Measurements from ENCODE around the gene PAPPA. TPM values are rescaled to one million over a fixed set of nuclear protein-coding genes. Genes with fewer than 3 reads are reported as not detected.

PAPPA gene
- total RNA-seq, 1 experiment from 2014 or later, result 0.05 TPM

- no peaks in the 10 kb centered on the region for H3K79me2 ChIP-seq (ENCODE audit: insufficient read depth, low read length)
- H3K27ac ChIP-seq (ENCODE audit: low read depth, low read length), result no peak overlapping the region
- no peaks in the 10 kb centered on the region for H3K36me3 ChIP-seq (ENCODE audit: control insufficient read depth in 1 of 2, insufficient read depth in 2 of 2, low read length in 2 of 2)
- H3K9me2 ChIP-seq (ENCODE audit: insufficient read depth), result no peaks in the 10 kb centered on the region
- ChIA-PET POLR2A (no interaction called here), RAD21 (ENCODE audit: low non-redundant PET in 1 of 2, low total read pairs in 2 of 2, uncharacterized antibody in 2 of 2, unreplicated experiment in 2 of 2) (no interaction called here), CTCF (no interaction called here)
- no peak overlapping the region for H3K4me2 ChIP-seq (ENCODE audit: low read length)
- no peak overlapping the region for H3K4me3 ChIP-seq (replicated peaks in 1 of 2; ENCODE audit: low read depth in 1 of 2, low read length in 2 of 2)
- H3K4me1 ChIP-seq (ENCODE audit: control insufficient read depth in 1 of 2, insufficient read depth in 2 of 2, low read length in 2 of 2), result no peaks in the 10 kb centered on the region
- H3K9me3 ChIP-seq (ENCODE audit: control insufficient read depth in 1 of 2, insufficient read depth in 1 of 2, low read depth in 1 of 2, low read length in 2 of 2), result no peaks in the 10 kb centered on the region
- intact Hi-C loops (cut with micrococcal nuclease), result no loop called here
- TF ChIP-seq FOSL1 (IDR thresholded peaks at IDR 0.05; ENCODE audit: low read depth), result no peak
- no peak for TF ChIP-seq EZH2phosphoT487 (IDR thresholded peaks at IDR 0.05; ENCODE audit: borderline replicate concordance)
- no peak overlapping the region for H2AFZ ChIP-seq (ENCODE audit: low read depth, low read length, poor library complexity, severe bottlenecking)
- no TSS peak for BruUV-seq (replicated peaks)
- ATAC-seq (no peak), DNase-seq (ENCODE audit: low read depth, low spot score) (no peak)
- H4K20me1 ChIP-seq (ENCODE audit: insufficient read depth), result no peaks in the 10 kb centered on the region
- peaks cover 37% of the 10 kb centered on the region for H3K27me3 ChIP-seq (ENCODE audit: insufficient read depth, low read length)
- H3K9ac ChIP-seq (ENCODE audit: low read length), result no peak overlapping the region
Observed at GRCh38 chr9:116172216-116172615, 18.6 kb downstream of the PAPPA start.

- Histone ChIP-seq H3K4me1 (ENCODE audit: control insufficient read depth in 1 of 2, insufficient read depth in 2 of 2, low read length in 2 of 2) (no peaks in the 10 kb centered on the region), H3K4me2 (ENCODE audit: low read length) (no peak overlapping the region), H3K27ac (ENCODE audit: low read depth, low read length) (no peak overlapping the region), H3K36me3 (ENCODE audit: control insufficient read depth in 1 of 2, insufficient read depth in 2 of 2, low read length in 2 of 2) (no peaks in the 10 kb centered on the region), H3K9ac (ENCODE audit: low read length) (no peak overlapping the region), H3K27me3 (ENCODE audit: insufficient read depth, low read length) (peaks cover 41% of the 10 kb centered on the region), H3K79me2 (ENCODE audit: insufficient read depth, low read length) (no peaks in the 10 kb centered on the region), H3K9me3 (ENCODE audit: control insufficient read depth in 1 of 2, insufficient read depth in 1 of 2, low read depth in 1 of 2, low read length in 2 of 2) (no peaks in the 10 kb centered on the region), H2AFZ (ENCODE audit: low read depth, low read length, poor library complexity, severe bottlenecking) (no peak overlapping the region), H3K4me3 (replicated peaks in 1 of 2; ENCODE audit: low read depth in 1 of 2, low read length in 2 of 2) (no peak overlapping the region), H4K20me1 (ENCODE audit: insufficient read depth) (no peaks in the 10 kb centered on the region), H3K9me2 (ENCODE audit: insufficient read depth) (no peaks in the 10 kb centered on the region)
- ATAC-seq, result no peak
- CTCF ChIA-PET, result no interaction called here
- intact Hi-C loops (cut with micrococcal nuclease), result no loop called here
- BruUV-seq (replicated peaks), result no TSS peak
- POLR2A ChIA-PET, result no interaction called here
- RAD21 ChIA-PET (ENCODE audit: low non-redundant PET in 1 of 2, low total read pairs in 2 of 2, uncharacterized antibody in 2 of 2, unreplicated experiment in 2 of 2), result no interaction called here
- TF ChIP-seq FOSL1 (IDR thresholded peaks at IDR 0.05; ENCODE audit: low read depth) (peak; percentile 18; the same call in 1 of the 2 replicates), SP1 (IDR thresholded peaks at IDR 0.05; ENCODE audit: low read depth) (no peak)
- DNase-seq (ENCODE audit: low read depth, low spot score), result no peak
Observed at GRCh38 chr9:116174347-116174746, 20.8 kb downstream of the PAPPA start.

- H3K79me2 ChIP-seq (ENCODE audit: insufficient read depth, low read length), result no peaks in the 10 kb centered on the region
- CTCF ChIA-PET, result no interaction called here
- H3K27ac ChIP-seq (ENCODE audit: low read depth, low read length), result no peak overlapping the region
- ATAC-seq, result no peak
- H3K36me3 ChIP-seq (ENCODE audit: control insufficient read depth in 1 of 2, insufficient read depth in 2 of 2, low read length in 2 of 2), result no peaks in the 10 kb centered on the region
- no peaks in the 10 kb centered on the region for H3K4me1 ChIP-seq (ENCODE audit: control insufficient read depth in 1 of 2, insufficient read depth in 2 of 2, low read length in 2 of 2)
- no peak for DNase-seq (ENCODE audit: low read depth, low spot score)
- peaks cover 47% of the 10 kb centered on the region for H3K27me3 ChIP-seq (ENCODE audit: insufficient read depth, low read length)
- H3K4me3 ChIP-seq (replicated peaks in 1 of 2; ENCODE audit: low read depth in 1 of 2, low read length in 2 of 2), result no peak overlapping the region
- no peak overlapping the region for H3K9ac ChIP-seq (ENCODE audit: low read length)
- RAD21 ChIA-PET (ENCODE audit: low non-redundant PET in 1 of 2, low total read pairs in 2 of 2, uncharacterized antibody in 2 of 2, unreplicated experiment in 2 of 2), result no interaction called here
- no peaks in the 10 kb centered on the region for H4K20me1 ChIP-seq (ENCODE audit: insufficient read depth)
- intact Hi-C loops (cut with micrococcal nuclease), result loop anchor here (2.0 kb wide), 1 partner anchor 19 kb away; no protein-coding TSS in a partner anchor
- no peak overlapping the region for H3K4me2 ChIP-seq (ENCODE audit: low read length)
- no peaks in the 10 kb centered on the region for H3K9me3 ChIP-seq (ENCODE audit: control insufficient read depth in 1 of 2, insufficient read depth in 1 of 2, low read depth in 1 of 2, low read length in 2 of 2)
- no TSS peak for BruUV-seq (replicated peaks)
- POLR2A ChIA-PET, result no interaction called here
- no peaks in the 10 kb centered on the region for H3K9me2 ChIP-seq (ENCODE audit: insufficient read depth)
- no peak overlapping the region for H2AFZ ChIP-seq (ENCODE audit: low read depth, low read length, poor library complexity, severe bottlenecking)
- no peak for TF ChIP-seq CEBPB (IDR thresholded peaks at IDR 0.05; ENCODE audit: low read depth)
- TF ChIP-seq TCF7L2 (IDR thresholded peaks at IDR 0.05; ENCODE audit: borderline replicate concordance, extremely low read depth, insufficient read depth, insufficient read length), result no peak
- no peak for TF ChIP-seq CBX3 (IDR thresholded peaks at IDR 0.05; ENCODE audit: low read depth)
- TF ChIP-seq ATF3 (IDR thresholded peaks at IDR 0.05), result no peak
- no peak for TF ChIP-seq FOSL1 (IDR thresholded peaks at IDR 0.05; ENCODE audit: low read depth)
- TF ChIP-seq CTCF (IDR thresholded peaks at IDR 0.05 in 2 of 3, conservative IDR thresholded peaks at IDR 0.05 in 1 of 3; ENCODE audit: borderline replicate concordance in 1 of 3, insufficient read depth in 1 of 3, low read depth in 2 of 3, low read length in 2 of 3), result no peak
- no peak for TF ChIP-seq ZBTB33 (IDR thresholded peaks at IDR 0.05; ENCODE audit: extremely low read depth, insufficient replicate concordance, low read length)
Observed at GRCh38 chr9:116175614-116176013, 22.0 kb downstream of the PAPPA start.
